ENCODE data around the gene GAB4.

GAB4 gene

DNA sequence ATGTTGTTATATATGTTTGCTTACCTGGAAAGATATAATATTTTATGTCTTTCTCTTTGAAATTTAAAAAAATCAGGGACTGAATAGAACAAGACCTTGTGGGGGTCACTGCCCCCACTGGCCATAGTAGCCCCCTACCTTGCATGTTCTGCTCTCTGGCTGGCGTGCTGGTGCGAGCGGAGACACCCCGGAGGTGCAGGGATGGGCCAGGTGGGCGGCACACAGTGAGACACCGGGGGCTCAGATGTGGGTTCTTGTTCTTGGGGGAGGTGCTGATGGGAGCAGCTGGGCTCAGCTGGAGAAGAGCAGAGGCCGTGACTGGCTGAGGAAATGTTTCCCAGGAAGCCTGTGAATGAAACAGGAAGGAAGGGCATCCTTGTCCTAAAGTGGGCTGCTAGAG is 20.2 kb downstream of the GAB4 start:
- no peak for DNase-seq (ENCODE audit: low spot score)

DNA sequence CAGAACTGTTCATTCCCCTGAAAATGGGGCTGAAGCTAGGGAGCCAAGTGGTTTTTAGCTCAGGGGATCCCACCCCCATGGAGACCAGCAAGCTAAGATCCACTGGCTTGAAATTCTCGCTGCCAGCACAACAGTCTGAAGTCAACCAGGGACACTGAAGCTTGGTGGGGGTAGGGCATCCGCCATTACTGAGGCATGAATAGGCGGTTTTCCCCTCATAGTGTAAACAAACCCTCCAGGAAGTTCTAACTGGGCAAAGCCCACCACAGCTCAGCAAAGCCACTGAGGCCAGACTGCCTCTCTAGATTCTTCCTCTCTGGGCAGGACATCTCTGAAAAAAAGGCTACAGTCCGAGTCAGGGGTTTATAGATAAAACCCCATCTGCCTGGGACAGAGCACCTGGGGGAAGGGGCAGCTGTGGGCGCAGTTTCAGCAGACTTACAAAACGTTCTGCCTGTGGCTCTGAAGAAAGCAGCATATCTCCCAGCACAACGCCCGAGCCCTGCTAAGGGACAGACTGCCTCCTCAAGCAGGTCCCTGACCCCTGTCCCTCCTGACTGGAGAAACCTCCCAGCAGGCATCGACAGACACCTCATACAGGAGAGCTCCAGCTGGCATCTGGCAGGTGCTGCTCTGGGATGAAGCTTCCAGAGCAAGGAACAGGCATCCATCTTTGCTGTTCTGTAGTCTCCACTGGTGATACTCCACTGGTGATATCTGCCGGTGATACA is 32.7 kb downstream of the GAB4 start:
- DNase-seq (ENCODE audit: low spot score), result no peak

DNA sequence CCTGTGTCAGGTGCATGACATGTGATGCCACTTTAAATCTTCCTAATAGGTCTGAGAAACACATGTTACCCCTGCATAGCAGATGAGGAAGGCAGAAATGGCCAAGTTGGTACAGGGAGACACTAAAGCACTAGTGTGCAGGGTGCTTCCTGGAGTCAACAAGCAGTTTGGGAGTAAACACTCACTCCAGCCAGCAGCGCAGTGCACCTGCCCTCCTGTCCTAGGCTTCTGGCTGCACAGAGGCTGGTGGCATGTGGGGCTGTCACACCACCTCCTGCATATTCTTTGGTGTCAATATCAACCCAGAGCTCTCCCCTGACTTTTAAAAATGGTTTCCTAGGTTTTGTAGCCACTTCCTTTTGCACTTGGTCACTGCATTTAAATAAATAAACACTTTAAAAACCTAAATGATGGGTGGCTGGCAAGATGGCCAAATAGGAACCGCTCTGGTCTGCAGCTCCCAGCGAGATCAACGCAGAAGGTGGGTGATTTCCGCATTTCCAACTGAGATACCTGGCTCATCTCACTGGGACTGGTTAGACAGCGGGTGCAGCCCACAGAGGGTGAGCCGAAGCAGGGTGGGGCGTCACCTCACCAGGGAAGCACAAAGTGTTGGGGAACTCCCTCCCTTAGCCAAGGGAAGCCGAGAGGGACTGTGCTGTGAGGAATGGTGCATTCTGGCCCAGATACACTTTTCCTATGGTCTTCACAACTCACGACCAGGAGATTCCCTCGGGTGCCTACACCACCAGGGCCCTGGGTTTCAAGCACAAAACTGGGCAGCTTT is 33.5 kb downstream of the GAB4 start:
- DNase-seq (ENCODE audit: low spot score), result no peak

DNA sequence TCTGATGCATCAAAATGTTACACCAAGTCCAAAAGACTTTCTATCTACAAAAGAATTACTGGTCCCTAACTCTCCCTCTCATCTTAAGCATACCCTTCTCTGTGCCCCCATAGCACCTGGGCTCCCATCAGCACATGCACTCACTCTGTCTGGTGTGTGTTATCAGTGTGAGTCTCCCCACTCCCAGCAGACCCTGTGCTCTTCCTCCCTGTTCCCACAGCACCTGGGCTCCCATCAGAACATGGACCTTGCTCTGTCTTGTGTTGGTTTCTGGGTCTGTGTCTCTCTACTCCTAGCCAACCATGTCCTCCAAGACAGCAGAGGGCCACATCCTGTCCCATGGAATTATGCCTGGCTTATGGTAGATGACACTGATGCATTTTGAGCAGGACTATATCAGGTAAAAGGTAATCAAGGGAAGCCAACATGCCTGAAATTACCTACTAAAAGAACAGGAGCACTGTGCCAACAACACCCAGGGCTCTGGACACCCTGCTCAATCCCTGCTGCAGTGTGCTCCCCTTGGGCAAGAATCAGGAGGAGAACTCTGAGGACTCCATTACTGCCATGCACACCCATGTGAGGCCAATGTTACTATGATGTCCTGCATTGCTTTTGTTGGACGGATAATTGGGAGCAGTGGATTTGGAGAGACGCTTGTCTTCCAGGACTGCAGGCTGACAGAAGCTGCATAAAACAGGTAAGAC is 34.3 kb downstream of the GAB4 start:
- DNase-seq (ENCODE audit: low spot score), result no peak

DNA sequence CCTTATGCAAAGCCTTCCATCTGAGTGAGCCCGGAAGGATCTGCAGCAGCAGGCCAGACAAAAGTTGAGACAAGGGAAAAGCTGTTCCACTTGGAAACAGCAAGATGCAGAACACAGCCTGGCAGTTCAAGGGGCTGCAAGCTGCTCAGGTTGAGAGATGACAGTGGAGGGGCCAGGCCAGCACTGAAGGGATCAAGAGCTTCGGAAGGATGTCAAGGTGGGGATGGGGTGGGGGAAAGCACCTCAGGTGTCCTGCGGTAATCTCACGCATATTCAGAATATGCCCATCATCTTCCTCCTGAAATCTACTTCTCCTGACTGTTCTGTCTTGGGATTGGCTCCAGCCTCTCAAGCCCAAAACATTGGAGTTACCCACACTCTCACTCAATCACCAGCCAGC is 35.7 kb downstream of the GAB4 start:
- no peak for DNase-seq (ENCODE audit: low spot score)

DNA sequence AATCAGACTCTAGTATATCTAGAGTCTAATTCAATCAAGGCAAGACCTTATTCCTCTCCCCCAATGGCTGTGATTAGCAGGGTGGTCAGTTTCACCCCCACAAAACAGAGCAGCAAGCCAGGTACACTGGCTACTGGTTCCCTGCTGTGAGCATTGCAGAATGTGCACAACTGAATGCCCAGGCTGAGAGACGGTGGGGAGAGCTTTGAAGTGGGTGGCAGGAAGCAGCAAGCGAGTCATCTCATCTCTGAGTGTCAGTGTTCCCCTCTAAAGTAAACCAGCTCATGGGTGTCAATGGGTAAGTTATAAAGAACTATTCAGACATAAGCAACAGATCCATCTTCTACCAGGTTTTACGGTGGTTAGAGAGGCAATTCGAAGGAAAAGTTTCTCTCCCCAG is 37.6 kb downstream of the GAB4 start:
- DNase-seq (ENCODE audit: low spot score), result no peak

DNA sequence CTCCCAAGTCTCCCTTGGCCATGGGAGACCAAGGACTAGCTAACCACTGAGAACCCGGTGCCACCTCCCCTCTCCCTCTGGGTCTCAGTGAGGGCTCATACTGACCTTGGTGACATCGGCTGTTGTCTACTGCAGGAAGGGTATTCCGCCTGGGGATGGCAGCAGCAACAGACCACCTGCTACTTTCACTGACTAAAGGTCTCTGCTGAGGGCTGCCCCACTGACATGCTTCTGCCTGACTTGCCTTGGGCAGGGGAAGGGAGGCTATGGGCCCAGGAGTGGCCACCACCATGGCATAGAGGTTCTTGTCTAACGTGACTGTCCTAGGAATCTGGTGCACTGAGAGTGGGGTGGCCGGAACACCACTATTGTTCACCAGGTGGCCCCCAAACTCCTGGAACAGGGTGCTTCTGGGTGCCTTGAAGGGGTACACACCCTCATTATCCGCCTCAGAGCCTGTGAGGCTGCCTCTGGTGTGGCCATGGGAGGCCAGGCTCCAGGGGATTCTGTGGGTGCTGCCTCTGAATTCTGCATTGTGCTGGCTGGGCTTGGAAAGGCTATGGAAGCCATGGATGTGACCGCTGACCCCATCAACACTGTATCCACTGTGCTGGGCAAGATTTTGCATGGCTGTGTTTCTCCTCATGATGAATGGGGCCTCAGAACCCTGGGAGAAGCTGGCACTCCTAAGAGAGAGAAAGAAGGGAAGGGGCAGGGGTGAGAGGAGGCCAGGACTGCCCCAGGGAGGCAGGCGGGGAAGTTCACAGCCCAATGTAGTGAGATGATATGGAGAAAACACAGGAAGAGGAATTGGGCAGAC is 38.3 kb downstream of the GAB4 start:
- DNase-seq (ENCODE audit: low spot score), result peak; percentile 2

DNA sequence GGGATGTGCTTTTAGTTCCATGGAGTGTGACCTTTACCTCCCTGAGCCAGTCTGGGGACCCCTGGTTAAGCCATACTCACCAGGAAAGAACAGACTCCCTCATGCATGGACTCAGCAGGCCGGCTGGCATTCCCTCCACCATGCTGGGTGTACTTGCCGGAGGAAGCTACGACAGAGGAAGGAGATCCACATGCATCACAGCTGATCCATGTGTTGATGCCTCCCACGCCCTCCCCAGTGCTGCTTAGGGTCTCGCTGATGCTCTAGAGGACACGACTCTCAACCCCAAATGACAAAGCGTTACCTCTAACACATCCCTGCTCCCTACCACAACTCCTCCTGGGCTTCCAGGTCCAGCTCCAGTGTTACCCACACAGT is 39.8 kb downstream of the GAB4 start:
- no peak for DNase-seq (ENCODE audit: low spot score)

DNA sequence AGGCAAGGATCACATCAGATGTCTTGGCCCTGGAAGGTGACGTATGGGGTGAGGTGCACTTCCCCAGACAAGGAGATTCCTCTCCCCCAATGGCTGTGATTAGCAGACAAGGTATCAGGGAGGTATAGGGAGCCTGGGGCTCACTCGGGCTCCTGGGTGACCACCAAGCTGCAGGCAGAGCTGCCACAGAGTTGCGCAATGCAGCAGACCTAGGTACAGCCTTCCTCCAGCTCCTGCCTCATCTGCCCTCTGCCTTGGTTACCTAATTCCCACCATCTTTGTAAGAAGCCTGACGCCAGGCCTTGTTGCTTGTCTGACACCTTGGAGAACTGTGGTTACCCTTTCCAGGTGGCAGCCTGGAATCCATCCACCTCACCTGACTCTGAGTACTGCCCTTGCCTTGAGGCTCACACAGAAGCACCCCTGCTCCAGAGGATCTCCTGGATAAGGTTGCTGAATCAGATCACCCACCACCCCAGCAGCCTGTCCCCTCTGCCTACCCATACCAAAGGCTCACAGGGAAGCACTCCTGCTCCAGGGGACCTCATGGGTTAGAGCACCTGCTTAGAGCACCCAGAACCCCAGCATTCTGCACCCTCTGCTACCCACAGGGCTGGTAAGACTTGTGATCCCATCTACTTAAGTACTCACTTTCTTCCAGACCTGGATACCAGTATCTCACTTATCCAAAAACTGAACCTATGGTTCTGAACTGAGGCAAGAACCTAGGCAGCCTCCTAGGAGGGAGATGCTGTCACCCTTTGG is 40.4 kb downstream of the GAB4 start:
- DNase-seq (ENCODE audit: low spot score), result peak; percentile 1

DNA sequence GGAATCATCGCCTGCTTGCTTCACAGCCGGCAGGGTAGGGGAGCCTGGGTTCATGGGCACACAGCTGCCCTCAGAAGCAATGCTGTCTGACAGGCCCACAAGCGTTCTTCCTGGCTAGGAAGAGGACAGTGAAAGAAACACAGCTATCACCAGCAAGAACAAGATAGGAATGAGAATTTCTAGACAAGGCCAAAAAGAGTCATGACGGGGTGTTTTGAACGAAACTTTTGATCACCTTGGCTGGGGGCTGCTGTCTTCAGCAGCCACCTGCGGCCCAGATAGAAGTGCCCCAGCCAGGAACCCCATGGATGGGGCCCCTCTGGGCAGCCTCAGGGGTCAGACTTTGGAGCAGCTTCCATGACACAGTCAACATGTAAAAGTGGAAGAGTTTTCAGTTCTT is 41.8 kb downstream of the GAB4 start:
- no peak for DNase-seq (ENCODE audit: low spot score)

DNA sequence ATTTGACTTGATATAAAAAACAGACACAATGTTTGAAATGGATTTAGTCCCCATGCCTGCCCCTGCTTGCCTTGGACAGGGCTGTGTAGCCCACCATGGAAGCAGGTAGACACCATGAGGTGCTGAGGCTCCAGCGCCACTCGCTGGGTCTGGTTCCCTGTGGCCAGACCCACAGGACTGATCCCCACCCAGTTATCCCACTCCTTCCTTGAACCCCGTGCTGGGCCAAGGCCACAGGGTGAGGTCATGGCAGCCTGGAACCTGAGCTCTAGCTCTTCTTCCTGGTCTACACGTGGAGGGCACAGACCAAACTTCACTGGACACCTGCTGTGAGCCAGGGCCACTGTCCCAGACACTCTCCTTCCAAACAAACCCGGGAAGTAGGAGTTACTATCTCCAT is 42.5 kb downstream of the GAB4 start:
- no peak for DNase-seq (ENCODE audit: low spot score)

DNA sequence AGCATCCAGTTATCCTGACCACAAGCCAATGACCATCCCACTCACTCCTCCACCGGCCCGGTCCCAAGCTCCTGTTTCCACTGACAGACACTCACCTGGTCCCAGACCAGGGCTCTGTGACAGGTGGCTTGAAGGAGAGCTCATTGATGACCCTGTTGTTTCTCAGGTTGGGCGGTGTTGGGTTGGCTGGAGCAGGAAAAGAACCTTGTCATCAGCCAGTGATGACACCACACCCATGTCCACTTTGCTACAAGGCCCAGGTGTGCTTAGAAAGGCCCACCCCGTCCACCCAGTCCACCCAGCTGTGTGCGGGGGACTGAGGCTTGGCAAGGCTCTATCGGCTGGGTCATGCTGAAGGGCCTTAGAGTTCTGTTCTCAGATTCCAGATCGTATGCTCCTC is 42.9 kb downstream of the GAB4 start:
- DNase-seq (ENCODE audit: low spot score), result no peak

DNA sequence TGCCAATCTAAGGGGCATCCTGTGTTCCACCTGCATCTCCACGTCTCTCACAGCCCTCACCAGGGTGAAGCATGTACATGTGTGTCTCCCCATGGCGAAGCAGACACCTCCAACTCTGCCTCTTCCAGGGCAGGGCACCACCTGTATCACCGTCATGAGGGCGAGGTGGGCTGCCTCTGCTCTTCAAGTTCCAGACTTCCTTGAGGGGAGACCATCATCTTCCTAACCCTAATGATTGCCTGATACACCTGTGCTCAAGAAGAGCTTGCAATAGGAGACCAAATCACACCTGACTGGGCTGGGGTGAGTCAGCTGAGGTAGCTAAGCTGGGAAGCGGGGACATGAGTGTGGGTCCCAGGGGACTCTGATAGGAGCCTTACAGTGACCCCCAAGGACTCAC is 43.7 kb downstream of the GAB4 start:
- DNase-seq (ENCODE audit: low spot score), result peak; percentile 2

DNA sequence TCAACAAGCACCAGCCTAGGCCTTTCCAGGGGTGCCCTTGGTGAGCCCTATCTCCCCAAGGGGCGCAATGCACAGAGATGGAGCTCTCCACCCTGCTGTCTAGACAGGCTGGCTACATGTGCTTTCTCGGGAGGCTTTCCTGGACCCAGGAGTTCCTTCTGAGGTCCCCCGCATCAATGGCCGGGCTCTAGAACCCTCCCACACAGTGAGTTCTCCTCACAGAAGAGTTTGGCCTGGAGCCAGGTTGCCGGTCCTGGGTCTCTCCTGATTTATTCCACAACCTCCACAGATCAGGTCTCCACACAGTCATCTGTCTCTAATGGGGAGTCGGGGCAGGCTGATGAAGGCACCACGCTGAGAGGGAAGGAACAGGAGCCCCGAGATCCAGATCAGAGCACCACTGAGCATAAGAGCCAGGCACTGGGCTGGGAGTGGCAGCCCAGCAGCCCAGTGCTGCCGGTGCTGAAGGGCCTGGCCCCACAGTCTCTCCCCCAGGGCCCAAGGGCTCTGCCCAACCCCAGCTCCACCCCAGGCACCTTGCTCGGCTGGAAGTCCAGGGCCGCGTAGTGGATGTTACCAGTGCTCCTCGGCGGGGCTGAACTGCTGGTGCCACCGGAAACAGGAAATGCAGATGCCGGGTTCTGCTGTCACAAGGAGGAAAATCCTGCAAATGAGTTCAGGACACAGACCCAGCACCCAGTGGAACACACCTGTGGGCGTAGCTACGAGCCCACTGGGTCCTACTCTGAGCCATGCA is 44.7 kb downstream of the GAB4 start:
- peak; percentile 7 for DNase-seq (ENCODE audit: low spot score)

DNA sequence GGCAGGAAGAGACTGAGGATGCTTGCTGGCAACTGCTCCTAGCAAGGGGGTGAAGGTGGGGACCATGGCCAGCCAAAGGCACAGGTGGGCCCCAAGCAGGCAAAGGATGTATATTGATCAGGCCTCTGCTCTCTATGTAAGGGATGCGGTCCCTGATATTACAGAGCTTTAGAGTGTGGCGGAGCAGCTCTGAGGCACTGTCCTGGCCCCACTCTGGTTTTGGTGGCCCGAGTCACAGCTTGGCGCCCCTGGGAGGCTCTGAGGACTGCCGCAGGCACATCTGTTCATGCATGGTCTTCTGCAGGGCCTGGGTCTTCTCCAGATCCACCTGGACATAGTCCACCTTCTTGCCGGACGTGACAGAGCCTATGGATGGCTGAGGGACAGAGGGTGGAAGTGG is 45.5 kb downstream of the GAB4 start:
- no peak for DNase-seq (ENCODE audit: low spot score)

DNA sequence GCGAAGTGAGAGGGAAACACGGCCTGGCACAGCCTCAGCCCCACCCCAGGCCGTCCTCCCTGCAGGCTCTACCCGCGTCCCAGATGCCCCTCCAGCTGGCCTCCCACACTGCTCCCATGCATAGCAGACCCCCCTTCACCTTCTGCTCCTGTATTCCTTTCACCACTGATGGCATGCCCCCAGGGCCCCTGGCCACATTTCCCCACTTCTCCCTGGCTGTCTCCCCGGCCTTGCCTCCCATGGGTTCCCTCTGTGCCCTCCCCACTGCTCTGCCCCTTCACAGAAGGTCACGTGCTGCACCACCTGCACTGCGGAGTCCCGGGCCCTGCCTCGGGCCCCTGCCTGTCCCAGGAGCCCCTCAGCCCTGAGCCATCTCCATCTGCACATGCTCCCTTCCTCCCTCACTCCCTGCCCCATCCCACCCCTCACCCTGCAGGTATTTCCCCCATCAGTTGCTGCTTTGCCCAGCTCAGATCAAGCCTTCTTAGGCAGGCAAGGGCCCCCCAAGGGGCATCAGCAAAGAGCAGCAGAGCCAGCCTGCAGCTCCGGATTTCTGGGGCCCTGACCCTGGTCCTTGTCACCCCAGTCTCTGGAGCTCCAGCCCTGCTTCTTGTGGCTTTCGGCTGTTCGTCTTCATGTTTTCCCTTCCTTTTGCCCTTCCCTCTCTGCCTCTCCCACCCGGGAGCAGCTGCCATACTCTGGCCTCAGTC is 46.4 kb downstream of the GAB4 start:
- DNase-seq (ENCODE audit: low spot score), result peak; percentile 6

DNA sequence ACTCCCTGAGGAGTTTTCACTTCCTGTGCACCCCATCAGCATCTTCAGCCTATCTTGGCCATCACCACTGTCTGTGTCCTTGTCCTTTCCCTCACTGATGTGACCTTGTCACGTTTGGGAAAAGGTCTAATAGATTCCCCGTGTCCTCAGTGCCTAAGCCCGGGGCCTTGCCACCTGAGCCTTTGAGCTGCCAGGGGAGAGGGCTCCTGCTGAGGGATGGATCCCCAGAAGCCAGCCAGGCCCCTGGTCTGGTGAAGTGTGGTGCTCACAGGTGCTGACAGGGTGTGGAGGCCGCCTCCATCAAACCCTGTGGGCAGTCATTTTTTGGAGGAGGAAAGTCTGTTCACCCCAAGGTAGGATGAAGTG is 47.2 kb downstream of the GAB4 start:
- DNase-seq (ENCODE audit: low spot score), result peak; percentile 5

DNA sequence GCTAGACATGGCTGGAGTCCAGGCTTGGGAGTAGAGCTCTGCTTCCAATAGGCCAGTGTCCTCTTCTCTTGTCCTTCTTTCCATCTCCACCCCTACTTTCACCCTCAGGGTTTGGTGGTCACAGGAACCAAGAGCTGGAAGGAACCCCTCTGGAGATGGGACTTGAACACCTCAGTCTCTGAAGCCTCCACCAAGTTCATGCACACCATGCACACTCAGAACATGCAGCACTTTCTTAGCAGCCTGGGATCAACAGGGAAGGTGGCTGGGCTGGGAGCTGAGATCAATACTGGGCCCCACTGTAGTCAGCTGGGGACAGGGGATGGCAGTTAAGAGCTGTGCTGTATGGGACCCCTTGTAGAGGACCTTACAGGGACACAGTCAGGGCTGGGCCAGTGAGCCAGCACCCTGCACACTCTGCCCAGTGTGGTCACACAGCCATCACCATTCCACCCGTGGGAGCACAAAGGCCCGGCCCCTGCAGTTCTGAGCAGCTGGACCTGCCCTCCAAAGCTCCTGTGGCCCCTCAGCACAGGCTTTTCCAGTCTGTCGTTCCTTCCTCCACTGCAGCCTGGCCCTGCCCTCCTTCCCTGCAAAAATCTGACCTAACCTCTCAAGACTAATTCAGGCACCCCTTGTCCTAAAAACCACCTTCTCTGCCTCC is 47.7 kb downstream of the GAB4 start:
- peak; percentile 4 for DNase-seq (ENCODE audit: low spot score)

DNA sequence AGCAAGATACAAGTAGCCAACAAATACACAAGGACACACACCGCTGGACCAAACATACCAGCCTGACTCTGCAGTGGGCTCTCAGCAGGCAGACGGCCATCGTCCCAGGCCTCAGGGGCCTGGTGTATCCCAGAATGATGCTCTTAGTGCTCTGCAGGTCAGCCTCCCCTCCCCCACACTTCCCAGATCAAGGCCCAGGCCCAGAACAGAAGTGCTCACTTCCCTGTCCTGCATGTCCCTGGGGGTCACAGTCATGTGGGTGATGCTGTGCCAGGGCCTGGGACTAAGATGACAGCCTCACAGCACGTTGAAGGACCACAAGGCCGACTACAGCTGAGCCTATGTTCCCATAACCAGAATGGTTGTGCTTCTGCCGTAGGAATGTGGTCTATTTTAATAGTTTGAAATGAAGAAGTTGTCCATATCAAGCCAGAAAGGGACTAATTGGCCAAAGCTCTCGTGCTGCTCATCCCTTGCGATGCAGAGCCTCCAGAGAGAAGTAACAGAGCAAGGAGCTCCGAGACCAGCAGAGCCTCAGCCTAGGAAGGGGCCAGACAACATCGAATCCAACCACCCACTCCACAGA is 48.6 kb downstream of the GAB4 start:
- peak; percentile 6 for DNase-seq (ENCODE audit: low spot score)

All from GM03348 (cell line).